ENCODE data around the gene RAB10. TPM values are rescaled to one million over a fixed set of nuclear protein-coding genes. Genes with fewer than 3 reads are reported as not detected.
A peak's percentile ranks its signal among the peaks of the same experiment; 100 is the strongest.

RAB10 gene
- total RNA-seq, 1 experiment from 2014 or later, result 140 TPM

- POLR2A ChIA-PET (ENCODE audit: low non-redundant PET), result no interaction called here
- H3K27ac ChIP-seq (ENCODE audit: low read depth, low read length, poor library complexity, severe bottlenecking), result no peak overlapping the region
- DNase-seq (ENCODE audit: low spot score), result no peak
Observed at GRCh38 chr2:26178746-26179436, 145.0 kb downstream of the RAB10 start.

GRCh38 chr2:26179446-26179913 is 145.6 kb downstream of the RAB10 start:
- TF ChIP-seq CTCF (conservative IDR thresholded peaks at IDR 0.05; ENCODE audit: low read depth, low read length) (no peak), EZH2 (IDR thresholded peaks at IDR 0.05; ENCODE audit: borderline replicate concordance, low read depth, low read length, poor library complexity, severe bottlenecking) (no peak)
- ChIA-PET CTCF (no interaction called here), POLR2A (ENCODE audit: low non-redundant PET) (no interaction called here)
- Histone ChIP-seq H3K4me3 (ENCODE audit: low read depth, low read length, poor library complexity, severe bottlenecking) (no peak overlapping the region), H3K27me3 (replicated peaks; ENCODE audit: insufficient read depth, low read depth, low read length, poor library complexity) (no peaks in the 10 kb centered on the region), H3K4me1 (ENCODE audit: insufficient read depth, low read length, poor library complexity, severe bottlenecking) (peaks cover 5% of the 10 kb centered on the region), H3K27ac (ENCODE audit: low read depth, low read length, poor library complexity, severe bottlenecking) (no peak overlapping the region), H3K9me3 (ENCODE audit: low read depth, low read length, poor library complexity, severe bottlenecking) (no peaks in the 10 kb centered on the region), H3K36me3 (ENCODE audit: insufficient read depth, low read length, poor library complexity, severe bottlenecking) (no peaks in the 10 kb centered on the region)
- no peak for DNase-seq (ENCODE audit: low spot score)
- intact Hi-C loops (cut with micrococcal nuclease; ENCODE audit: unreplicated experiment), result no loop called here
- BruUV-seq (replicated peaks), result no TSS peak

More at GRCh38 chr2:26178746-26179436, 145.0 kb downstream of the RAB10 start:
- CTCF ChIA-PET, result no interaction called here
- intact Hi-C loops (cut with micrococcal nuclease; ENCODE audit: unreplicated experiment), result no loop called here
- Histone ChIP-seq H3K4me3 (ENCODE audit: low read depth, low read length, poor library complexity, severe bottlenecking) (peak overlapping the region; percentile 26), H3K27me3 (replicated peaks; ENCODE audit: insufficient read depth, low read depth, low read length, poor library complexity) (no peaks in the 10 kb centered on the region), H3K9me3 (ENCODE audit: low read depth, low read length, poor library complexity, severe bottlenecking) (no peaks in the 10 kb centered on the region), H3K36me3 (ENCODE audit: insufficient read depth, low read length, poor library complexity, severe bottlenecking) (no peaks in the 10 kb centered on the region), H3K4me1 (ENCODE audit: insufficient read depth, low read length, poor library complexity, severe bottlenecking) (peaks cover 5% of the 10 kb centered on the region)
- TF ChIP-seq CTCF (conservative IDR thresholded peaks at IDR 0.05; ENCODE audit: low read depth, low read length) (no peak), EZH2 (IDR thresholded peaks at IDR 0.05; ENCODE audit: borderline replicate concordance, low read depth, low read length, poor library complexity, severe bottlenecking) (no peak)
- no TSS peak for BruUV-seq (replicated peaks)

GRCh38 chr2:26182441-26182840 is 148.6 kb downstream of the RAB10 start:
- intact Hi-C loops (cut with micrococcal nuclease; ENCODE audit: unreplicated experiment), result no loop called here
- Histone ChIP-seq H3K36me3 (ENCODE audit: insufficient read depth, low read length, poor library complexity, severe bottlenecking) (no peaks in the 10 kb centered on the region), H3K27ac (ENCODE audit: low read depth, low read length, poor library complexity, severe bottlenecking) (no peak overlapping the region), H3K4me3 (ENCODE audit: low read depth, low read length, poor library complexity, severe bottlenecking) (no peak overlapping the region), H3K9me3 (ENCODE audit: low read depth, low read length, poor library complexity, severe bottlenecking) (no peaks in the 10 kb centered on the region), H3K4me1 (ENCODE audit: insufficient read depth, low read length, poor library complexity, severe bottlenecking) (peaks cover 5% of the 10 kb centered on the region), H3K27me3 (replicated peaks; ENCODE audit: insufficient read depth, low read depth, low read length, poor library complexity) (no peaks in the 10 kb centered on the region)
- ChIA-PET CTCF (no interaction called here), POLR2A (ENCODE audit: low non-redundant PET) (no interaction called here)
- no TSS peak for BruUV-seq (replicated peaks)
- no peak for TF ChIP-seq CTCF (conservative IDR thresholded peaks at IDR 0.05; ENCODE audit: low read depth, low read length)
- no peak for TF ChIP-seq EZH2 (IDR thresholded peaks at IDR 0.05; ENCODE audit: borderline replicate concordance, low read depth, low read length, poor library complexity, severe bottlenecking)
- no peak for DNase-seq (ENCODE audit: low spot score)
